Fibroblast of skin of left quadriceps (primary cell): ENCODE measurements around the gene FYB1.

Experiments used
- DNase-seq, 2 experiments: peaks; one replicate each; pipeline ENCODE4 v3.0.0-alpha.2; 2013; ENCODE audit warnings: low read depth in 2 of 2

The FYB1 gene

GRCh38 chr5:39158786-39159185, 60.6 kb downstream of the FYB1 start:
- DNase-seq = no peak

GRCh38 chr5:39158127-39158593, 61.2 kb downstream of the FYB1 start:
- no peak for DNase-seq

DNA sequence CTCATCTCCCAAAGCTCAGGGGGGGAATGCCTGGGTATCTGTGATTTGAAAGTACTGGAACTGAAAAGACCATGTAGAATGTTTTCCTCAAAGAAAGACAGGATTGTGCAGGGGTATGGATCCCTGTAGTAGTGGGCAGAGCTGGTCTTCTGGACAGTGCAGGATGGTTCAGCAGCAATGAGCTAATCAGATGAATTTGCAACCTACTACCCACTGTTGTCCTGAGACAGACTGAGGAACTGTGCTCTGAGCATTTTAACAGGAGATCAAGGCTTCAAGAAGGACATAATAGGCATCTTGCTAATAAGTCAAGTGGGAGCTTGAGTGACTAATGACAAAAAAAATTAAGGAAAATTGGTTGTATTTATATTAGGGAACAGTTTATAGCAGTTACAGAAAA, 61.7 kb downstream of the FYB1 start:
- no peak for DNase-seq

DNA sequence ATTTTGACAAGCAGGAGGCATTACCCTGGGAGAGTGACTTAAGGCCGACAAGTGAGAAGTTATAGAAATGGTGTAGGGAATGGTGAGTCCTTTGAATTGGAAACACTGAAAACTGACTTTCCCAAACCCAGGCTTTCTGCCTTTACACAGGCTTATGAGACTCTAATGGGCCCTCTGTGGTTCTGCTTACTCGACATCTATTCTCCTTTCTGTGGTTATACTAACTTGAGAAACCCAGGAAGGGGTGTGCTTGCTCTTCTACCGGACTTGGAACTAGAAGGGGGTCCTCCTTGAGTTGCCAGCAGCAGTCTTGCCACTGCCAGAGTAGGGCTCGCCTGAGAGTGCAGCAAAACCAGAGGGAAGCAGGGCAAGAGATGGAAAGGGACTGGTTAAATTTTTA, 63.3 kb downstream of the FYB1 start:
- no peak for DNase-seq

DNA sequence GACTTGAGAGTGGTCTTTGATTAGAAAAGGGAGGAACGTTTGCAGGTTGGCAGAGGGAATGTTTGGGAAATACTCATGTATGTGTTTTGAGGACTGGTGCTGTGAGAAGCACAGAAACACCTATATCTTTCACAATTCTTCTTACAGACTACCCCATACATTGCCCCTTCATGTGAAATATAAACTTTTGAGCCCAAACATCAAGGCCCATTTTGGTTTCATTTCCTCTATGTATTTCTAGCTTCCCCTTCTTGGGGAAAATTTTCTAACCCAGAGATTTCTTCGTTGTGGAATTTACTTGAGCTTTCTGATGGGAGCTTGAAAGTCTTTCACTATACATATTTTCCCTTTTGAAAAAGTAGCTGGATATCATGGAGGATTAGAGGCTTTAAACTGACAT, 67.6 kb downstream of the FYB1 start:
- DNase-seq = no peak

- no peak for DNase-seq
These were observed 69.4 kb downstream of the FYB1 start for GRCh38 chr5:39149966-39150365.

GRCh38 chr5:39148983-39149534, 70.3 kb downstream of the FYB1 start:
- no peak for DNase-seq

DNA sequence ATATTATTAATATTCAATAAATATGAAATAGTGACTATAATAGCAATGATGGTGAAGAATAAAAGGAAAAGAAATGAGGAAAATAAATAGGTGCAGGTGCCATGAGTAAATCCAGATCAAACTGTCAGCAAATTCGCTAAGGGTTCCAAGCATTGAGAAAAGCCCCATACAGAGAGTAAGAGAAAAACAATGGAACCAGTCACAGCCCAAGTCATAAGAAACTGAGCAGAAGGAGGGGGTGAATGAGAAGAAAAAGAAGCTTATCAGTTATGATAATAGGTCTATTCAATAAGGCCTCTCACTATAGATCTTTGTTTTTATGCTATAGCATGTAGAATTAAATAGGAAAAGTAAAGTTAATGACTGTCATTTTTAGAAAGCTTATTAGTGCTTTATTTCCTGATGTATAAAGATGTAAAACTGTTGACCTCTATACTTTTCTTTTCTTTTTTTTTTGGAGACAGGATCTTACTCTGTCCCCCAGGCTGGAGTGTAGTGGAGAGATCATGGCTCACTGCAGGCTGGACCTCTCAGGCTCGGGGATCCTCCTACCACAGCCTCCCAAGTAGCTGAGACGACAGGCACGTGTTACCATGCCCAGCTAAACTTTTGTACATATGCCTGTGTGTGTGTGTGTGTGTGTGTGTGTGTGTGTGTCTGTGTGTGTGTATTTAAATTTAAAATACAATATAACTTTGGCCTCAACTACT, 72.4 kb downstream of the FYB1 start:
- DNase-seq = no peak

DNA sequence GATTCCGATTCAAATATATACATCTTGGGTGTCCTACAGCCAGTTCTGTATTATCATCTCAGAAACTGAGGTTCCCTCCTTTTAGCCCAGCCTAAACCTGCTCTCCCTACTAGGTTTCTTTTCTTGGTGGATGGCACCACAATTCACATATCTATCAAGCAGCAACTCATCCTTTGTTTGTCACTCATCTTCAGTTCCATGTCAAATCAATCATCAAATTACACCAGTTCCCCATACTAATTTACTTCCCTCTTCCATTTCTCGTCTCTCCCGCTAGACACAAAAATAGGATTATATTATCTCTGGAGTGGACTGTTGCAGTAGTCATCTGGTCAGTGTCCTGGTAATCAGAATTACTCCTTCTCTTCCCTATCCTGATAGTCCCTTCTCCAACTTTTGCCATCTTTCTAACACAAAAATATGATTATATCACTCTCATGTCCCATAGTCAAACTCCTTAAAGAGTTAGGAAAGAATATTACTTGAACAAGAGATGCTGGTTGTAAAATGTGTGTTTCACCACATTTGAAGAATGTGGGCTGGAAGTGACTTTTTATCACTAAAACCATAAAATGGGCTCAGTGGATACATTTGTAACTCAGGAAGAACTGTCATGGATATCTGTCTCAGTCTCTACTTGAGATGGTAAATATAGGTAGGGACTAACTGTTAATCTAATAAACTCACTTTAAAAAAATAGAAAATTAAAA, 76.1 kb downstream of the FYB1 start:
- DNase-seq = no peak

DNA sequence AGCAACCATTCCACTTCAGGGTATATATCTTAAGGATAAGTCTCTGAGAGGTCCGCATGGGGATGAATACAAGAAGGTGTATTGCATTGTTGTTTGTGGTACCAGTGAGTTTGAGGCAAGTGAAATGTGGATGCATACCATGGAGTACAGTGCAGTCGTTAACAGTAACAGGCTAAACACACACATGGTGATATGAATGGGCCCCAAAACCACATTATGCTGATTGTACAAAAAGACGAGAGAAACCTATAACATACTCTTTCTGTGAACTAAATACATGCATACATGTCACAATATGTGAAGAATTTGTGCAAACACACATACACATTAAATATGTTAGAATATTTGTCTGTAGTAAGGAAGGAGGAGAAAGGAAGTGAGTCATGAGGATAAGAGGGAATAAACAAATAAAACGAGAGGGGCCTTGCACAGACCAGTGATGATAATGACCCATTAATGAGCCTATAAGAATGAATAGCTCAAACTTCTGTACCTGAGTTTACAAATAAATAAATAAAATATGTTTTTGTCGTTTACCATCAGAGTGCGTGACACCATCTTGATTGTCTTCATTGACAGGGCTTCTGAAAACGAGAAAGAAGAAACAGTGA, 78.7 kb downstream of the FYB1 start:
- no peak for DNase-seq

DNA sequence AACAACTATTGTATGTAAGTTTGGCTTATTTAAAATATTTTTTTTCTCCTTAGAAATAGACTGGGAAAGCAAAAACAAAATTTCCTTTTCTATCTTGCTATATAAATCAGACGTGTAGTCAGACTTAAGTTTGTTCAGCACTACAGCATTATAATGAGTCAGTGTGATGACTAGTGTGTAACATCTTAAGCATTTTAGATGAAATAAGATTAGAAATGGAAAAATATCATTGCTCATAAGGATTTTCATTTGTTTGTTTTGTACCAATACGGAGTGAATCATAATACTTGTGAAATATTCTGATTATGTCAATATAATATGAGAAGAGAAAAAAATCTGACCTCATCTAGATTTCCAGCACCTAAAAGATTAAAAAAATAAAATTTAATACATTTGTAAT, 80.5 kb downstream of the FYB1 start:
- peak; percentile 29 to 40 for DNase-seq

GRCh38 chr5:39137819-39138451, 81.4 kb downstream of the FYB1 start:
- DNase-seq = no peak

GRCh38 chr5:39137391-39137790, 82.0 kb downstream of the FYB1 start:
- DNase-seq = no peak

DNA sequence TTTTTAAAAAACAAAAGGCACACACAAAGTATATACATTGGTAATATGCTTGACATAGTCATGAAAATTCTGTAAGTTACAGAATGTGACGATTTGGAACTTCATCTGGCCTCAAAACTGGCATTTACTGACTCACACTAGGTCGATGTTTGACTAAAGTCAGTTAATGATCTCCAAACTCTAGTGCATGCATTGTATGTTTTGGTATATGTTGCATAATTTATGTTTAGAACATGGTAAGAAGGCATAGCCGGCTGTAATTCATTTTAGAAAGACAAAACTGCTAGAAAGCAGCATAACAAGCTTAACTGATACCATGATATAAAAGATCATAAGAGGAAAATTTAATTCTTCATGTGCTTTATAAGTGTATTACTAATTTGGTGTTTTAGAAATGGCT, 86.6 kb downstream of the FYB1 start:
- no peak for DNase-seq

DNA sequence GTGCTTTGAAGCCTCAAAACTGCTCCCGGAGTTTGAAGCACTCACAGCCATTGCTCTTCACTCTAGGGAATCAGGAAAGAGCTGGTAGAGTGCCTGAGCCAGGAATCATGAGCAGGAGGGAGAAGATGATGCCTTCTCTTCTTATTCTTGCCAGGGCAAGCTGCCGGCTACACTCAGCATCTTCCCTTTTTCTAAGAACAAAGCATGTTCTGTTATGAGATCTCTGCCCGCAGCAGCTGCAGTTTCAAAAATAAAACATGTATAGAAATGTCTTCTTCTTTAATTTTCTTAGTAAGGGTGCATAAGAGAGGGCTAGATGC, 87.3 kb downstream of the FYB1 start:
- no peak for DNase-seq

- DNase-seq = no peak
These were observed 87.9 kb downstream of the FYB1 start for GRCh38 chr5:39131210-39132127.

DNA sequence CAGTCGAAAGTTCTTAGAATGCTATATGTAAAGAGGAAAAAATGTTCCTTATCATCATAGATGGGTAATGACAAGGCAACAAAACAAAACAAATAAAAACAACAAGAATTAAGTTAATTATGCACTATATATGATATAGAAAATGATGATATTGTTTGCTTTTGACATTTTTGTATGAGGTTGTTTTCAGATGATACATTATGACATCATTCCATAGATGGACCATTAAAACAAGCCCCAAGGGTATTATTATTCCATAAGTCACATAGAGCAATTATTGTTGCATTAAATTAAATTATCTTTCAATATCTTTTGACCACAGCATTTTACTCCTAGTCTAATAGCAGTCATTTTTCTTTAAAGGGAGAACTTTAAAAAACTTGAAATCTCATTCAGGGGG, 88.6 kb downstream of the FYB1 start:
- no peak for DNase-seq

DNA sequence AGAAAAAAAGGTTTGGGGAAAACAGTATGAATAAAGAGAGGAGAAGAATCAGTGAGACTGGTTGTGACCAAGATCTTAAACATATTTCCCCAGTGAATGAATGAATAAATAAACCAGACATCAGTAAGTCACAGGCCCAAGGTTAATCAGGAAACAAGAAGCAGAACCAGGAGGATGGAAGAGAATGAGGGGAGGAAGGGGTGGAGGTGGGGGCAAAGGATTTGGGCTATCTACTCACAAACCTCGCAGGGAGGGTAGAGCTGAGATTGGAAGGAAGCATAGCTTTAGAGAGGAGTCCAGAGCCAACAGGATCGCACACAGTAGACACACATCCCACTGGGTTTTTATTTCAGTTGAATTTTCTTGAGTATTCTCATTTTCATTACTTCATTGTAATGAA, 97.4 kb downstream of the FYB1 start:
- no peak for DNase-seq

- DNase-seq = no peak
These were observed 98.0 kb downstream of the FYB1 start for GRCh38 chr5:39121315-39121714.

- no peak for DNase-seq
These were observed 99.3 kb downstream of the FYB1 start for GRCh38 chr5:39120052-39120420.

GRCh38 chr5:39119404-39120051, 99.8 kb downstream of the FYB1 start:
- no peak for DNase-seq
